SK-N-SH treated with all-trans-retinoic acid at 6 μM for 48 hours (cell line): ENCODE results near the gene THAP11.

Experiments used
- GLIS3 ChIP-seq: fragments of 250-450 bp; sonication (Bioruptor Pico); IDR thresholded peaks from 2 replicates; pipeline ENCODE4 v1.5.0; 2020; ENCODE audit warnings: mild to moderate bottlenecking, moderate library complexity
- TOX ChIP-seq: fragments of 250-450 bp; sonication (Bioruptor Pico); IDR thresholded peaks from 2 replicates; pipeline ENCODE4 v1.8.0; 2021; ENCODE audit warnings: mild to moderate bottlenecking, moderate library complexity, borderline replicate concordance

- no peak for TF ChIP-seq TOX (CRISPR knock-in tag)
- no peak for TF ChIP-seq GLIS3
Observed at GRCh38 chr16:67886387-67886786, 44.3 kb downstream of the THAP11 start.
